CD4-positive, alpha-beta memory T cell (primary cell): ENCODE data around the gene DPY19L1. TPM values are rescaled to one million over a fixed set of nuclear protein-coding genes. Genes with fewer than 3 reads are reported as not detected.
"Not testable (repeated sequence)": the region's sequence is repeated elsewhere in the genome, so short reads cannot be mapped to it uniquely, and the experiment has no call there.

Source experiments
- CTCF ChIA-PET: fragments of 350-600 bp; sonication (Branson Sonifier 250); formaldehyde crosslinking; loops from one replicate; lab custom pipeline; 2021; ENCODE audit warnings: inconsistent platforms; ENCODE audit not compliant: partially characterized antibody; lab: Charles Lee
- POLR2A ChIA-PET: fragments of 350-600 bp; sonication (Branson Sonifier 250); formaldehyde crosslinking; loops from one replicate; lab custom pipeline; 2021; ENCODE audit not compliant: partially characterized antibody; lab: Charles Lee
- DNase-seq, 5 donors: peaks; one replicate each; pipeline versions ENCODE4 v3.0.0 to v3.0.0-alpha.2; 2020 to 2022; ENCODE audit warnings: mixed read lengths in 1 of 5
- H3K27ac ChIP-seq: one replicate; pipeline ENCODE4 v1.7.0; 2013; ENCODE audit warnings: low read depth, low read length
- H3K27me3 ChIP-seq: 2 replicates; pipeline ENCODE4 v1.7.0; 2013; ENCODE audit warnings: mild to moderate bottlenecking, low read length, moderate library complexity; ENCODE audit not compliant: insufficient read depth
- H3K36me3 ChIP-seq: 2 replicates; pipeline ENCODE4 v1.7.0; 2013; ENCODE audit warnings: mild to moderate bottlenecking, low read length, moderate library complexity; ENCODE audit not compliant: insufficient read depth
- H3K4me1 ChIP-seq: 2 replicates; pipeline ENCODE4 v1.7.0; 2013; ENCODE audit warnings: mild to moderate bottlenecking, low read length, moderate library complexity; ENCODE audit not compliant: insufficient read depth
- H3K4me3 ChIP-seq, 2 donors: one replicate each; pipeline ENCODE4 v1.7.0; 2013; ENCODE audit warnings: low read length in 2 of 2, mild to moderate bottlenecking in 1 of 2
- H3K9me3 ChIP-seq, 2 donors: one replicate each; pipeline ENCODE4 v1.7.0; 2013; ENCODE audit warnings: low read length in 2 of 2, control low read depth in 1 of 2; ENCODE audit not compliant: control insufficient read depth in 1 of 2
- H3K27ac Mint-ChIP-seq, 7 donors: one replicate each; pipeline ENCODE4 v1.8.0; 2020 to 2021; ENCODE audit warnings: mixed read lengths in 7 of 7, mild to moderate bottlenecking in 6 of 7, inconsistent platforms in 3 of 7, moderate library complexity in 3 of 7
- H3K27me3 Mint-ChIP-seq, 2 donors: one replicate each; pipeline ENCODE4 v1.8.0; 2020 to 2021; ENCODE audit warnings: mixed read lengths in 2 of 2
- H3K36me3 Mint-ChIP-seq, 2 donors: one replicate each; pipeline ENCODE4 v1.8.0; 2020 to 2021; ENCODE audit warnings: mixed read lengths in 2 of 2, inconsistent platforms in 1 of 2, mild to moderate bottlenecking in 1 of 2
- H3K4me1 Mint-ChIP-seq, 4 donors: one replicate each; pipeline ENCODE4 v1.8.0; 2020 to 2021; ENCODE audit warnings: mixed read lengths in 4 of 4, mild to moderate bottlenecking in 1 of 4
- H3K4me3 Mint-ChIP-seq, 8 donors: one replicate each; pipeline ENCODE4 v1.8.0; 2020 to 2021; ENCODE audit warnings: mixed read lengths in 8 of 8, mild to moderate bottlenecking in 7 of 8, moderate library complexity in 6 of 8, inconsistent platforms in 3 of 8
- H3K9me3 Mint-ChIP-seq, 8 donors: one replicate each; pipeline ENCODE4 v1.8.0; 2020 to 2021; ENCODE audit warnings: mixed read lengths in 8 of 8, mild to moderate bottlenecking in 5 of 8, inconsistent platforms in 3 of 8, moderate library complexity in 1 of 8
- intact Hi-C: fragments of 100-400 bp; cut with micrococcal nuclease; formaldehyde crosslinking; loops from one replicate; pipeline ENCODE4 v1.15.1; 2023
- polyA plus RNA-seq, 2 donors: library from polyadenylated mRNA; unstranded; fragments of 300-500 nt; fragmentation: Illumina TruSeq; gene quantifications; one replicate each; pipeline ENCODE4 v1.2.3, GENCODE V29; 2021
- total RNA-seq, 2 experiments: library from RNA; stranded (reverse); gene quantifications; one replicate each; pipeline ENCODE4 v1.2.3, GENCODE V29; 2021

The DPY19L1 gene
- total and polyA plus RNA-seq, 4 experiments from 2014 or later: 0.75 to 15.9 (median 7.8) TPM

- intact Hi-C loops: not testable (repeated sequence)
Observed at GRCh38 chr7:34906266-34906850, 130.9 kb downstream of the DPY19L1 start.

DNA sequence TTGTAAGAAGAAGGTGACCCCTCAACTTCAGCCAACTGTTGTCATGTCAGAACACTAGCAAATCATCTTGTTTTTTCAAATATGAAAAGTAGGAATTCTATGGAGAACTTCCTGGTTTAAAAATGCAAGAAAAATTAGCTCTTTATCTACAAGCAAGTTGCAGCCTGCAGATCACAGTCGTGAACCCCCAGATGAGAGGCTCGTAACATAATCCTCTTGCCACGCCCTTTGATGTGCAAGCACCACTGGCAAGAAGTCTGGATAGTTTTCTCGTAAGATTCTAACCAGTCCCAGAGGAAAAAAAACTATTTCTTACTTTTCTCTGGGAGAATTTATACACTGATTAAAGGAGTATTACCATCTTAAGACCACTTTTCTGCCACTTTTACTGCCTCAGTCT, 132.3 kb downstream of the DPY19L1 start:
- DNase-seq: no peak
- Mint-ChIP-seq H3K36me3 (no peaks in the 10 kb centered on the region), H3K27ac (no peak overlapping the region), H3K27me3 (peaks cover 0 to 11% of the 10 kb centered on the region in 2 donors), H3K4me1 (peaks cover 0 to 5% (median 3%) of the 10 kb centered on the region in 4 donors), H3K4me3 (no peak overlapping the region), H3K9me3 (peaks cover 0 to 3% (median 0%) of the 10 kb centered on the region in 8 donors)
- intact Hi-C loops: no loop called here
- ChIA-PET CTCF (no interaction called here), POLR2A (no interaction called here)
- Histone ChIP-seq H3K27ac (no peak overlapping the region), H3K27me3 (no peaks in the 10 kb centered on the region), H3K9me3 (no peaks in the 10 kb centered on the region), H3K4me3 (no peak overlapping the region), H3K36me3 (no peaks in the 10 kb centered on the region), H3K4me1 (no peaks in the 10 kb centered on the region)

More at GRCh38 chr7:34906266-34906850, 130.9 kb downstream of the DPY19L1 start:
- H3K4me3 ChIP-seq, H3K36me3 ChIP-seq, H3K36me3 Mint-ChIP-seq, H3K9me3 ChIP-seq, POLR2A ChIA-PET, H3K4me1 ChIP-seq, CTCF ChIA-PET, H3K27me3 ChIP-seq, H3K4me1 Mint-ChIP-seq, H3K9me3 Mint-ChIP-seq, H3K27ac ChIP-seq: not testable (repeated sequence)
- peak overlapping the region; percentile 48 to 82 (median 72) for H3K4me3 Mint-ChIP-seq
- H3K27me3 Mint-ChIP-seq: peaks cover 0 to 11% of the 10 kb centered on the region in 2 donors
- peak overlapping the region in 1 of 7 donors; percentile 32 for H3K27ac Mint-ChIP-seq
- DNase-seq: peak in 1 of 5 donors; percentile 1

GRCh38 chr7:34903921-34904320, 133.4 kb downstream of the DPY19L1 start:
- H3K9me3 ChIP-seq, H3K4me3 ChIP-seq, H3K36me3 ChIP-seq, DNase-seq, H3K4me3 Mint-ChIP-seq, H3K4me1 Mint-ChIP-seq, H3K27ac ChIP-seq, intact Hi-C loops, CTCF ChIA-PET, POLR2A ChIA-PET, H3K4me1 ChIP-seq, H3K9me3 Mint-ChIP-seq, H3K27me3 ChIP-seq, H3K27ac Mint-ChIP-seq, H3K36me3 Mint-ChIP-seq: not testable (repeated sequence)
- peaks cover 4 to 12% of the 10 kb centered on the region in 2 donors for H3K27me3 Mint-ChIP-seq

DNA sequence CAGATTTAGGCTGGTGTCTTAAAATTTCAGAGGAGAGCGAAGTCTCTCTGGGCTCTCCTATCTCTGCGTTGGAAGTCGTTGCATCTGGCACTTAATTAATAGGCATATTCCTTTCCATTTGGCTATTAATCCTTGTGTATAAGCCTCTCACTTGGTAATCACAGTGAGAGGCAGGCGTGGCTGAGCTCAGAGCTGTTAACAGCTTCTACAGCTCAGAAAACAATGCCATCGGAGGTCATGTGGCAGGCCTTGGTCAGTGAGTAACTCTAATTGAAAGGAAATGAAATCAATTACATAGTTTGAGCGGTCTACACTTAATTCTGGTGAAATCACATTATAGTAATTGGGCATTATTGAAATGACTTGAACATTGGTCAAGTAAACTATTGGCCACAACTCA, 135.1 kb downstream of the DPY19L1 start:
- intact Hi-C loops: no loop called here
- H3K9me3 Mint-ChIP-seq: peaks cover 0 to 3% (median under 1%) of the 10 kb centered on the region in 8 donors
- ChIA-PET POLR2A (no interaction called here), CTCF (no interaction called here)
- no peaks in the 10 kb centered on the region for H3K9me3 ChIP-seq
- no peak for DNase-seq
- peaks cover 6 to 13% of the 10 kb centered on the region in 2 donors for H3K27me3 Mint-ChIP-seq
- no peaks in the 10 kb centered on the region for H3K36me3 ChIP-seq
- no peak overlapping the region for H3K4me3 ChIP-seq
- no peak overlapping the region for H3K27ac Mint-ChIP-seq
- peaks cover 0 to 5% (median 3%) of the 10 kb centered on the region in 4 donors for H3K4me1 Mint-ChIP-seq
- no peaks in the 10 kb centered on the region for H3K4me1 ChIP-seq
- no peak overlapping the region for H3K27ac ChIP-seq
- H3K4me3 Mint-ChIP-seq: peak overlapping the region in 1 of 8 donors; percentile 18
- no peaks in the 10 kb centered on the region for H3K27me3 ChIP-seq
- H3K36me3 Mint-ChIP-seq: no peaks in the 10 kb centered on the region

GRCh38 chr7:34900891-34901513, 136.3 kb downstream of the DPY19L1 start:
- intact Hi-C loops: no loop called here
- H3K4me1 ChIP-seq: no peaks in the 10 kb centered on the region
- Mint-ChIP-seq H3K27me3 (peaks cover 9 to 18% of the 10 kb centered on the region in 2 donors), H3K4me1 (peaks cover 0 to 3% (median 2%) of the 10 kb centered on the region in 4 donors), H3K4me3 (no peak overlapping the region), H3K27ac (no peak overlapping the region), H3K9me3 (peaks cover 0 to 12% (median 4%) of the 10 kb centered on the region in 8 donors), H3K36me3 (no peaks in the 10 kb centered on the region)
- H3K36me3 ChIP-seq: no peaks in the 10 kb centered on the region
- H3K27ac ChIP-seq: no peak overlapping the region
- H3K9me3 ChIP-seq: no peaks in the 10 kb centered on the region
- H3K27me3 ChIP-seq: no peaks in the 10 kb centered on the region
- H3K4me3 ChIP-seq: no peak overlapping the region
- DNase-seq: no peak
- ChIA-PET CTCF (no interaction called here), POLR2A (no interaction called here)

GRCh38 chr7:34895202-34895601, 142.1 kb downstream of the DPY19L1 start:
- peak overlapping the region in 1 of 7 donors; percentile 8 for H3K27ac Mint-ChIP-seq
- no peaks in the 10 kb centered on the region for H3K9me3 ChIP-seq
- H3K27me3 Mint-ChIP-seq: peaks cover 17 to 22% of the 10 kb centered on the region in 2 donors
- no peak overlapping the region for H3K4me3 Mint-ChIP-seq
- no peaks in the 10 kb centered on the region for H3K36me3 Mint-ChIP-seq
- no peaks in the 10 kb centered on the region for H3K4me1 ChIP-seq
- no peaks in the 10 kb centered on the region for H3K27me3 ChIP-seq
- CTCF ChIA-PET: no interaction called here
- no peak for DNase-seq
- H3K27ac ChIP-seq: no peak overlapping the region
- H3K4me1 Mint-ChIP-seq: no peaks in the 10 kb centered on the region
- peaks cover 4 to 32% (median 18%) of the 10 kb centered on the region in 8 donors for H3K9me3 Mint-ChIP-seq
- POLR2A ChIA-PET: no interaction called here
- intact Hi-C loops: no loop called here
- no peak overlapping the region for H3K4me3 ChIP-seq
- no peaks in the 10 kb centered on the region for H3K36me3 ChIP-seq

- no peaks in the 10 kb centered on the region for H3K36me3 Mint-ChIP-seq
- Histone ChIP-seq H3K36me3 (no peaks in the 10 kb centered on the region), H3K27ac (no peak overlapping the region), H3K4me1 (no peaks in the 10 kb centered on the region), H3K9me3 (no peaks in the 10 kb centered on the region), H3K4me3 (no peak overlapping the region), H3K27me3 (no peaks in the 10 kb centered on the region)
- H3K9me3 Mint-ChIP-seq: peaks cover 2 to 16% (median 8%) of the 10 kb centered on the region in 8 donors
- ChIA-PET POLR2A (no interaction called here), CTCF (no interaction called here)
- peaks cover 15 to 18% of the 10 kb centered on the region in 2 donors for H3K27me3 Mint-ChIP-seq
- intact Hi-C loops: no loop called here
- no peak overlapping the region for H3K4me3 Mint-ChIP-seq
- H3K4me1 Mint-ChIP-seq: no peaks in the 10 kb centered on the region
- no peak overlapping the region for H3K27ac Mint-ChIP-seq
- no peak for DNase-seq
Observed at GRCh38 chr7:34889951-34890350, 147.3 kb downstream of the DPY19L1 start.
